Loucy (cell line): Measurements from ENCODE around the gene MBOAT7.

Experiments used
- EZH2phosphoT487 ChIP-seq: fragments of 200-600 bp; IDR thresholded peaks from 2 replicates; pipeline ENCODE4 v1.6.1; 2018; ENCODE audit warnings: antibody characterized with exemption, mild to moderate bottlenecking, moderate library complexity, borderline replicate concordance
- TF ChIP-seq, protein P1 (sequence below): fragments of 200-600 bp; sonication (generic); conservative IDR thresholded peaks from 2 replicates; pipeline ENCODE4 v1.5.1; 2014; ENCODE audit warnings: mild to moderate bottlenecking, antibody characterized with exemption, low read length

DNA sequence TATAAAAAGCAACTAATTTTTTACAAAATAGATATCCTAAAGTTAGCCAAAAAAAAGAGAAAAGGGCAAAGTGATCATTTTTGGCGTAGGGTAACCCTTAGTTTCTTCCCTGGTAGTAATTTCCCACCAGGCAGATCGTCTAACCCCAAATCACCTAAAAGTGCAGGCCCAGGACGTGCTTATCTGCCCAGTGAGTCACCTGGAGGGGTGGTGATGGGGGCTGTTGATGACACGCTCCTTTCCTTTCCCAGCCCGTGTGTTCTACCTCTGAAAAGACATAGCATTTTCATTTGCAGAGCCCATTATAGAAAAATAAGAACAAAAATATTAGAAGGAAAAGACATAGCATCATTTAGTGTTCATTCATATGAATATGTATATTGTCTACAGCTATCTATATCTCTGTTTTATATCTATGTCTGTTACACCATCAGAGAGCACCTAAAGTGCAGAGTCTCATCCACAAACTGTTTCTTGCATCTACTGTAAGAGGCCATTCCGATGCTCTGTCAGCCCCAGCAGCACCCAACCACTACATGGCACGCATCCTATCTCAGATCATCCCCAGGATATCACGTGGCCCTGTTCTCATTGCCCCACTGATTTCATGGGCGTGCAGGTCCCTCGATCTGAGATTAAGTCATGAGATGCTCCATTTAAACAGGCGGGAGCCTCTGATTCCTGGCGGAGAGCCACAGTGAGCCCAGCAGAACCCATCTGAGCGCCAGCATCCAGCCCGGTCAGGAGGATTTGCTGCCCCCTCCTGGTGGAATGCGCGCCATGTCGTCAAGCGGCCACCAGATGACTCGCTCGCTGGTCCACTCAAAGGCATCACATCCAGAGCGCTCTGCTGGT lies 41.9 kb upstream of the MBOAT7 start:
- TF ChIP-seq, protein P1, sequence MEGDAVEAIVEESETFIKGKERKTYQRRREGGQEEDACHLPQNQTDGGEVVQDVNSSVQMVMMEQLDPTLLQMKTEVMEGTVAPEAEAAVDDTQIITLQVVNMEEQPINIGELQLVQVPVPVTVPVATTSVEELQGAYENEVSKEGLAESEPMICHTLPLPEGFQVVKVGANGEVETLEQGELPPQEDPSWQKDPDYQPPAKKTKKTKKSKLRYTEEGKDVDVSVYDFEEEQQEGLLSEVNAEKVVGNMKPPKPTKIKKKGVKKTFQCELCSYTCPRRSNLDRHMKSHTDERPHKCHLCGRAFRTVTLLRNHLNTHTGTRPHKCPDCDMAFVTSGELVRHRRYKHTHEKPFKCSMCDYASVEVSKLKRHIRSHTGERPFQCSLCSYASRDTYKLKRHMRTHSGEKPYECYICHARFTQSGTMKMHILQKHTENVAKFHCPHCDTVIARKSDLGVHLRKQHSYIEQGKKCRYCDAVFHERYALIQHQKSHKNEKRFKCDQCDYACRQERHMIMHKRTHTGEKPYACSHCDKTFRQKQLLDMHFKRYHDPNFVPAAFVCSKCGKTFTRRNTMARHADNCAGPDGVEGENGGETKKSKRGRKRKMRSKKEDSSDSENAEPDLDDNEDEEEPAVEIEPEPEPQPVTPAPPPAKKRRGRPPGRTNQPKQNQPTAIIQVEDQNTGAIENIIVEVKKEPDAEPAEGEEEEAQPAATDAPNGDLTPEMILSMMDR = peak; percentile 90
- TF ChIP-seq EZH2phosphoT487 = no peak
